K562 (cell line): ENCODE results near the gene ZNF333.

Experiments used
- DDX20 ChIP-seq: fragments of 450-650 bp; IDR thresholded peaks from 2 replicates; pipeline ENCODE4 v1.6.1; 2016; ENCODE audit warnings: missing genetic modification characterization, low read depth, mild to moderate bottlenecking, missing compliant biosample characterization, moderate library complexity
- EZH2 ChIP-seq: IDR thresholded peaks from 2 replicates; pipeline ENCODE4 v1.6.1; 2012; ENCODE audit warnings: low read depth, mild to moderate bottlenecking, inconsistent platforms, low read length, borderline replicate concordance
- KDM5B ChIP-seq: fragments of 200-600 bp; sonication (generic); IDR thresholded peaks from 2 replicates; pipeline ENCODE4 v1.6.1; 2012; ENCODE audit warnings: low read depth, mild to moderate bottlenecking, moderate library complexity, low read length, control low read depth, inconsistent platforms; ENCODE audit not compliant: insufficient replicate concordance
- RFX5 ChIP-seq: IDR thresholded peaks from 2 replicates; pipeline ENCODE4 v1.6.1; 2011; ENCODE audit warnings: low read depth, mild to moderate bottlenecking, improper control_type of control experiment, low read length
- TEAD4 ChIP-seq, 2 experiments: sonication (generic) in 1 of 2; formaldehyde crosslinking in 1 of 2; IDR thresholded peaks; 2 replicates each; pipeline versions ENCODE4 v1.6.1 to v1.8.0; 2012 to 2022; ENCODE audit warnings: borderline replicate concordance in 1 of 2, inconsistent platforms in 1 of 2, low read length in 1 of 2, mild to moderate bottlenecking in 1 of 2, missing genetic modification reagents in 1 of 2
- TF ChIP-seq, protein P1 (sequence below), 3 experiments: IDR thresholded peaks in 2 of 3; conservative IDR thresholded peaks in 1 of 3; 2 replicates each; pipeline ENCODE4 v1.5.1; 2011 to 2012; ENCODE audit warnings: low read length in 3 of 3, mild to moderate bottlenecking in 3 of 3, control low read depth in 2 of 3, improper control_type of control experiment in 1 of 3, inconsistent platforms in 1 of 3, low read depth in 1 of 3, mixed read lengths in 1 of 3, moderate library complexity in 1 of 3; ENCODE audit not compliant: insufficient read depth in 2 of 3
- TF ChIP-seq, protein P2 (sequence below), 3 experiments: fragments of 200-800 bp in 1 of 3; fragments of 250-450 bp in 1 of 3; fragments of 450-650 bp in 1 of 3; sonication (Bioruptor Pico) in 1 of 3; sonication (Bioruptor generic) in 1 of 3; formaldehyde crosslinking in 1 of 3; IDR thresholded peaks; 2 replicates each; pipeline versions ENCODE4 v1.6.1 to v1.8.0; 2016 to 2022; ENCODE audit warnings: mild to moderate bottlenecking in 2 of 3, missing genetic modification characterization in 2 of 3, missing compliant biosample characterization in 1 of 3, moderate library complexity in 1 of 3

DNA sequence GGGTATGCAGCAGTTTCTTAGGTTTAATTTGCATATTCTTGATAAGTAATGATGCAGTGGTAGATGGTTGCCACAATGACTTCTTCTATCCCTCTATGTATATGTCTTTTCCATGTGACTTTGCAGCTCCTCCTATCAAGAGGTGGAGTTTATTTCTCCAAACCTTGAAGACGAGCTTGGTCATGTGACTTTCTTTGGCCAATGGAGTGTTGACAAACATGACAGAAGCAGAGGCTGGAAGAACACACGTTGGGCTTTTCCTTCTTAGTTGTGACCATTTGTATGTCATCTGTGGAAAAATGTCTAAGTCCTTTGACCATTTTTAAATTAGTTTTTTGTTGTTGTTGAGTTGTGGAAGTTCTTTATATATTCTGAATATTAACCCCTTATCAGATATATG lies 32.3 kb downstream of the ZNF333 start:
- TF ChIP-seq EZH2 (no peak), TEAD4 (IDR thresholded peaks at IDR 0.05; ENCODE audit: low read length) (no peak), TEAD4 (CRISPR knock-in tag; IDR thresholded peaks at IDR 0.05; ENCODE audit: borderline replicate concordance) (no peak), RFX5 (no peak), KDM5B (no peak), DDX20 (tag) (no peak)
- TF ChIP-seq, protein P1, sequence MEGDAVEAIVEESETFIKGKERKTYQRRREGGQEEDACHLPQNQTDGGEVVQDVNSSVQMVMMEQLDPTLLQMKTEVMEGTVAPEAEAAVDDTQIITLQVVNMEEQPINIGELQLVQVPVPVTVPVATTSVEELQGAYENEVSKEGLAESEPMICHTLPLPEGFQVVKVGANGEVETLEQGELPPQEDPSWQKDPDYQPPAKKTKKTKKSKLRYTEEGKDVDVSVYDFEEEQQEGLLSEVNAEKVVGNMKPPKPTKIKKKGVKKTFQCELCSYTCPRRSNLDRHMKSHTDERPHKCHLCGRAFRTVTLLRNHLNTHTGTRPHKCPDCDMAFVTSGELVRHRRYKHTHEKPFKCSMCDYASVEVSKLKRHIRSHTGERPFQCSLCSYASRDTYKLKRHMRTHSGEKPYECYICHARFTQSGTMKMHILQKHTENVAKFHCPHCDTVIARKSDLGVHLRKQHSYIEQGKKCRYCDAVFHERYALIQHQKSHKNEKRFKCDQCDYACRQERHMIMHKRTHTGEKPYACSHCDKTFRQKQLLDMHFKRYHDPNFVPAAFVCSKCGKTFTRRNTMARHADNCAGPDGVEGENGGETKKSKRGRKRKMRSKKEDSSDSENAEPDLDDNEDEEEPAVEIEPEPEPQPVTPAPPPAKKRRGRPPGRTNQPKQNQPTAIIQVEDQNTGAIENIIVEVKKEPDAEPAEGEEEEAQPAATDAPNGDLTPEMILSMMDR (IDR thresholded peaks at IDR 0.05 in 2 of 3, conservative IDR thresholded peaks at IDR 0.05 in 1 of 3; ENCODE audit: insufficient read depth in 2 of 3, low read depth in 1 of 3, low read length in 3 of 3), result no peak
- TF ChIP-seq, protein P2, sequence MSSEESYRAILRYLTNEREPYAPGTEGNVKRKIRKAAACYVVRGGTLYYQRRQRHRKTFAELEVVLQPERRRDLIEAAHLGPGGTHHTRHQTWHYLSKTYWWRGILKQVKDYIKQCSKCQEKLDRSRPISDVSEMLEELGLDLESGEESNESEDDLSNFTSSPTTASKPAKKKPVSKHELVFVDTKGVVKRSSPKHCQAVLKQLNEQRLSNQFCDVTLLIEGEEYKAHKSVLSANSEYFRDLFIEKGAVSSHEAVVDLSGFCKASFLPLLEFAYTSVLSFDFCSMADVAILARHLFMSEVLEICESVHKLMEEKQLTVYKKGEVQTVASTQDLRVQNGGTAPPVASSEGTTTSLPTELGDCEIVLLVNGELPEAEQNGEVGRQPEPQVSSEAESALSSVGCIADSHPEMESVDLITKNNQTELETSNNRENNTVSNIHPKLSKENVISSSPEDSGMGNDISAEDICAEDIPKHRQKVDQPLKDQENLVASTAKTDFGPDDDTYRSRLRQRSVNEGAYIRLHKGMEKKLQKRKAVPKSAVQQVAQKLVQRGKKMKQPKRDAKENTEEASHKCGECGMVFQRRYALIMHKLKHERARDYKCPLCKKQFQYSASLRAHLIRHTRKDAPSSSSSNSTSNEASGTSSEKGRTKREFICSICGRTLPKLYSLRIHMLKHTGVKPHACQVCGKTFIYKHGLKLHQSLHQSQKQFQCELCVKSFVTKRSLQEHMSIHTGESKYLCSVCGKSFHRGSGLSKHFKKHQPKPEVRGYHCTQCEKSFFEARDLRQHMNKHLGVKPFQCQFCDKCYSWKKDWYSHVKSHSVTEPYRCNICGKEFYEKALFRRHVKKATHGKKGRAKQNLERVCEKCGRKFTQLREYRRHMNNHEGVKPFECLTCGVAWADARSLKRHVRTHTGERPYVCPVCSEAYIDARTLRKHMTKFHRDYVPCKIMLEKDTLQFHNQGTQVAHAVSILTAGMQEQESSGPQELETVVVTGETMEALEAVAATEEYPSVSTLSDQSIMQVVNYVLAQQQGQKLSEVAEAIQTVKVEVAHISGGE (CRISPR knock-in tag; IDR thresholded peaks at IDR 0.05), result no peak
